CD4-positive, alpha-beta T cell treated with Interleukin-15 for 4 hours (primary cell): Measurements from ENCODE around the gene OTX1.
"Not testable (repeated sequence)": the region's sequence is repeated elsewhere in the genome, so short reads cannot be mapped to it uniquely, and the experiment has no call there.

Source experiments
- DNase-seq: peaks from one replicate; pipeline ENCODE4 v3.0.0-alpha.2; 2020; ENCODE audit warnings: low spot score

OTX1 gene

GRCh38 chr2:63050334-63051041, at the start of gene OTX1:
OTX1 (plus strand) TSS chr2:63050830; CDS start chr2:63052991, 2,161 bp downstream.
- peak; percentile 50 for DNase-seq

GRCh38 chr2:63001576-63001975, 49.1 kb upstream of the OTX1 start:
- DNase-seq, result no peak

GRCh38 chr2:63003351-63003750, 47.3 kb upstream of the OTX1 start:
- no peak for DNase-seq

- no peak for DNase-seq
Measured at GRCh38 chr2:63007813-63008458, 42.7 kb upstream of the OTX1 start.

- DNase-seq, result no peak
Measured at GRCh38 chr2:63008838-63009237, 41.8 kb upstream of the OTX1 start.

GRCh38 chr2:63009490-63009889, 41.1 kb upstream of the OTX1 start:
- no peak for DNase-seq

GRCh38 chr2:63012541-63012940, 38.1 kb upstream of the OTX1 start:
- no peak for DNase-seq

- no peak for DNase-seq
Measured at GRCh38 chr2:63013438-63013837, 37.2 kb upstream of the OTX1 start.

GRCh38 chr2:63015389-63015788, 35.2 kb upstream of the OTX1 start:
- DNase-seq, result no peak

GRCh38 chr2:63018439-63018838, 32.2 kb upstream of the OTX1 start:
- DNase-seq, result no peak

GRCh38 chr2:63019686-63020085, 30.9 kb upstream of the OTX1 start:
- DNase-seq, result not testable (repeated sequence)

GRCh38 chr2:63023444-63023843, 27.2 kb upstream of the OTX1 start:
- no peak for DNase-seq

GRCh38 chr2:63027220-63027619, 23.4 kb upstream of the OTX1 start:
- no peak for DNase-seq

GRCh38 chr2:63029058-63029457, 21.6 kb upstream of the OTX1 start:
- DNase-seq, result no peak

GRCh38 chr2:63034526-63034925, 16.1 kb upstream of the OTX1 start:
- DNase-seq, result no peak

- DNase-seq, result no peak
Measured at GRCh38 chr2:63035169-63035568, 15.5 kb upstream of the OTX1 start.

- DNase-seq, result no peak
Measured at GRCh38 chr2:63035660-63036059, 15.0 kb upstream of the OTX1 start.

GRCh38 chr2:63038034-63038433, 12.6 kb upstream of the OTX1 start:
- DNase-seq, result no peak

- no peak for DNase-seq
Measured at GRCh38 chr2:63040586-63040985, 10.0 kb upstream of the OTX1 start.

- DNase-seq, result no peak
Measured at GRCh38 chr2:63041592-63041991, 9.0 kb upstream of the OTX1 start.

- no peak for DNase-seq
Measured at GRCh38 chr2:63044362-63045327, 6.0 kb upstream of the OTX1 start.

GRCh38 chr2:63046552-63046951, 4.1 kb upstream of the OTX1 start:
- DNase-seq, result no peak

- no peak for DNase-seq
Measured at GRCh38 chr2:63046961-63047320, 3.7 kb upstream of the OTX1 start.
